C4-2B (cell line): ENCODE measurements around the gene TOR1AIP2.

Source experiments
- H3K27ac ChIP-seq: fragments of 450-650 bp; 2 replicates; pipeline ENCODE4 v1.5.1; 2017
- ZFX ChIP-seq: fragments of 450-650 bp; IDR thresholded peaks from 2 replicates; pipeline ENCODE4 v1.6.1; 2017
- TF ChIP-seq, protein P1 (sequence below): fragments of 450-650 bp; conservative IDR thresholded peaks from 2 replicates; pipeline ENCODE4 v1.5.1; 2017; ENCODE audit warnings: mild to moderate bottlenecking

The TOR1AIP2 gene

DNA sequence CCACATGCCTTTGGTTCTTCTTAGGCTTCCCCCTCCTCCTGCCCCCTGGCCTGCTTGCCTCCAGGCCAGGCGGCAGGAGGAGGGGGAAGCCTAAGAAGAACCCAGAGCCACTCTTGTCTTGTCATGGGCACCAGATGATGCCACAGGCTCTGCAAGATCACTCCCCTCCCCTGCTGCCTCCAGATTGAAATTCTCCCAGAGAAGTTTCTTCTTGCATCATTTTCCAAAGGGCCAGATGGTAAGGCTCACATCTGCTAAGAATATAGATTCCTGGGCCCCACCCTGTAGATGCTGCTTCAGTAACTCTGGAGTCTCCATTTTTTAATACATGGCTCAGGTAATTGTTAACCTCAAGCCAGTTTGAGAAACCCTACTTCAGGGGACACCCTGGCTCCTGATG is 73.7 kb downstream of the TOR1AIP2 start:
- TF ChIP-seq, protein P1, sequence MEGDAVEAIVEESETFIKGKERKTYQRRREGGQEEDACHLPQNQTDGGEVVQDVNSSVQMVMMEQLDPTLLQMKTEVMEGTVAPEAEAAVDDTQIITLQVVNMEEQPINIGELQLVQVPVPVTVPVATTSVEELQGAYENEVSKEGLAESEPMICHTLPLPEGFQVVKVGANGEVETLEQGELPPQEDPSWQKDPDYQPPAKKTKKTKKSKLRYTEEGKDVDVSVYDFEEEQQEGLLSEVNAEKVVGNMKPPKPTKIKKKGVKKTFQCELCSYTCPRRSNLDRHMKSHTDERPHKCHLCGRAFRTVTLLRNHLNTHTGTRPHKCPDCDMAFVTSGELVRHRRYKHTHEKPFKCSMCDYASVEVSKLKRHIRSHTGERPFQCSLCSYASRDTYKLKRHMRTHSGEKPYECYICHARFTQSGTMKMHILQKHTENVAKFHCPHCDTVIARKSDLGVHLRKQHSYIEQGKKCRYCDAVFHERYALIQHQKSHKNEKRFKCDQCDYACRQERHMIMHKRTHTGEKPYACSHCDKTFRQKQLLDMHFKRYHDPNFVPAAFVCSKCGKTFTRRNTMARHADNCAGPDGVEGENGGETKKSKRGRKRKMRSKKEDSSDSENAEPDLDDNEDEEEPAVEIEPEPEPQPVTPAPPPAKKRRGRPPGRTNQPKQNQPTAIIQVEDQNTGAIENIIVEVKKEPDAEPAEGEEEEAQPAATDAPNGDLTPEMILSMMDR, result no peak
- TF ChIP-seq ZFX, result no peak
- H3K27ac ChIP-seq, result no peak overlapping the region

DNA sequence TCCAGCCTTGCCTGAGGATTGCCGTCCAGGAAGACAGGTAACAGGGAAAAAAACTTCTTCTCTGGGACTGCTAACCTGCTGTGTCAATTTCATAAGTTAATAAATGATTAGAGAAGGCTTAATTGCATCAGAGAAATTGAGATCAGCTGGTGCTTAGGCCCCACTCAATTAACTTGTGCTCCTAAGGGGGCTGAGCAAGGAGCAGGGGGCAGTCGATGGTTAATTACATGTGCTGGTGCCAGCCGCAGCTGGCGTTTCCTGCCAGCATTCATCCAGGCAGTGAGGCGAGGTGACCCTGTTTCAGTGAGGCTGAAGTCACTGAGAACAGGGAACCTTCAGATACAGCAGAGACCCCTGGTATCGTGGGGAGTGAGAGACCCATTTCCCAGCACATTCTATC is 74.5 kb downstream of the TOR1AIP2 start:
- TF ChIP-seq, protein P1, result no peak
- TF ChIP-seq ZFX, result no peak
- no peak overlapping the region for H3K27ac ChIP-seq

DNA sequence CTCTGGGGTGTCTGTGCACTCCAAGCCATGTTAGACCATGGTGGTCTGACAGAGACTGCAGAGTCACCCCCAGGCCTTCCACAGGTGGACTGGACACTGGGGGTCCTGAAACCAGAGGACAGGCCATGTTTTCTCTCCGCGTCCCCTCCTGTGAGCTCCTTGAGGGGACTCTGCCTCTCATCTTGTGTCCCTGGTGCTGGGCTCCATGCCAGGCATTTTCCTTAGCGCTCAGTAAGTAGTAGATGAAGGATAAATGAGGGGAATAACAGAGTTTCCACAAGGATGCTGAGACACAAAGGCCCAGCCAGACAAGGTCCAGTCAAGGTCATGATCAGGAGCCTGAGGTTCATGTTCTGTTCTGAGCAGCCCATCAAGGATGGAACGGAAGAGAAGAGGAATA is 77.1 kb downstream of the TOR1AIP2 start:
- TF ChIP-seq, protein P1, result no peak
- no peak for TF ChIP-seq ZFX

DNA sequence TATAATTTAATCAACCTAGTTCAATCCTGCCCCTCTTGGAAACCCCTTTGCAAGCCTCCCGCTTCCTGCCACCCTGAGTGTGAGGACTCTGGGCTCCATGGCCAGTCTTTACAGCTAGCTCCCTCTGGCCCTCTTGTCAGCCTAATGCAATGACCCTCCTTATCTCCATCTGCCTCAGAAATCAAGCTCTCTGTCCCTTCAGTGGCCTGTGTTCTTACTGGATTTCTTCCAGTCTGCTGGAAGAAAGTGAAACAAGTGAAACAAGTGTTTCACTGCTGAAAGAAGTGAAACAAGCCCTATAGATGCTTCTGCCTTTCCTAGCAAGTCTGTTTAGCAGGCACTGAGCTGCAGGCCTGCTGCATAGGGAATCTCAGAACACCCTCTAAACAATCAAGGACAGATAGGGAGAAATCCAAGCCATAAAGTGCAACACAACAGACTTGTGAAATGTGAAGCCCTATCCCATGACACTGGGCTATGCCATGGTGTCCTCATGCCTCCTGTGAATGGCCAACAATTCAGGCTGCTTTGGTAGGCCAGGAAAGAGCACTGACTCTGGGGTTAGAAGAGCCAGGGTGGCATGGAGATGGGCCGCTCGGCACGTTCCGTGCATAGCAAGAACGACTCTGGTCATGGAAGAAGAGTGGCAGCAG is 78.6 kb downstream of the TOR1AIP2 start:
- TF ChIP-seq, protein P1, result no peak
- TF ChIP-seq ZFX, result no peak
- H3K27ac ChIP-seq, result no peak overlapping the region

More for the DNA sequence above, 77.1 kb downstream of the TOR1AIP2 start:
- H3K27ac ChIP-seq, result no peak overlapping the region

DNA sequence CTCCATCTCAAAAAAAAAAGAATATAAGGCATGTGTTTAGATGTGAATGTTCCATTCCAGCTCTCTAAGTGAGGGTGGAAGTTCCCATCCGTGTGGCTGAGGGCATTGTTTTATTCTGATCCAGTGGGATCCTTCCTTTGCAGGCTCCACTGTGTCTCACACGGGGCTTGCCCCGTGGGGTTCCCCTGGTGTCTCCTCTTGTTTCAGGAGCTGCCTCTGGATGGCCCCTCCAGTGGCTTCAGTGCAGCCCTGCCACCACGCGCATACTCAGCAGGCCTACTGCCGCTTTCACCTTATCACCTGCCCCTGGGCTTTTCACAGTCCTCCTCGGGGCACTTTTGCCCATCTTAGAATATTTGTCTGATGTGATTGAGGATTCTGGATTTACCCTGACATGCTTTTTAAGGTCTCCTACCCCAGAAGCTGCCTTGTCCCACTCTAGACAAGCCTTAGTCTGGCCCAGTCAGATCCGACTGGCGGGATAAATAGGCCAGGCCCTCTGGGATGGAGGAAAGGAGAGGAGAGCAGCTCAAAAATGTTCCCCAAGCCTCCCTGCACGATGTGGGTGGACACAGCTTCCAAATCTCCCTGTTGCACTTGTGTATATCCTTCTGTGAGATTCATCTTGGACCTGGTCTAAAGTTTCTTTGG is 79.3 kb downstream of the TOR1AIP2 start:
- TF ChIP-seq, protein P1, result no peak
- TF ChIP-seq ZFX, result no peak
- H3K27ac ChIP-seq, result no peak overlapping the region

DNA sequence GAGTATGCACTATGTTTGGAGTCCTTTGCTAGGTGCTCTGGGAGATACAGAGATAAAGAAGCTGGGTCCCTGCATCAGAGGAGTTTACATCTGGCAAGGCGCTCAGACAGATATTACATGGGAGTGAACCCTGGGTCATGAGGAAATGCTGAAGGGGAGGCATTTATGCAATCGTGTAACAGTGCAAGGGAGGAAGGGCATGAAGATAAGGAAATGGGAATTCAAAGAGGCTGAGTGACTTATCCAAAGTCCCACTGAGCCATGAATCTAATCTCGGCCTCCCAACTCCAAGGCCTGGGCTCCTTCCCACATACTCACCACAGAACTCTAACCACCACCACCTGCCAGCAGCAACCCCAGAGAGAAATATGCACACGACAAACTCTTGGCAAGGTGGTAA is 82.9 kb downstream of the TOR1AIP2 start:
- TF ChIP-seq, protein P1, result no peak
- TF ChIP-seq ZFX, result no peak
- H3K27ac ChIP-seq, result no peak overlapping the region

DNA sequence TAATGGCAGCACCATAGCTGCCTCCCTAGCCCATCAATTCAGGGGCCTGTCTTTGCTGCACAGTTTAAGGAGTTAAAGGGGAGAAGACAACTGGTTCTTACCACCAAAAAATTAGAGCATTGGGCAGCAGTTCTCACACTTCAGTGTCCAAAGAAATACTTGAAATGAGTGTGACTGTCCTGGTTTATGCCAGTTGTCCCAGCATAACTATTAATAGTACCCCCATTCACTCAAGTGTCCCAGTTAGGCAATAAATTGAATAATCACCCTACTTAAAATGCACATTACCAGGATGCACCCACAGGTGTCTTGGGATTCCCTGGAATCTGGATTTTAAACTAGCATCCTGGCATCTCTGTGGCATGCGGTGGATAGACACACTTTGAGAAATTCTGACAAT is 83.5 kb downstream of the TOR1AIP2 start:
- TF ChIP-seq, protein P1, result no peak
- TF ChIP-seq ZFX, result no peak
- H3K27ac ChIP-seq, result no peak overlapping the region
